Lung (tissue), 12 donors: Measurements from ENCODE around the gene HPS3. TPM values are rescaled to one million over a fixed set of nuclear protein-coding genes. Genes with fewer than 3 reads are reported as not detected.
A peak's percentile ranks its signal among the peaks of the same experiment; 100 is the strongest.
"Not testable (repeated sequence)": the region's sequence is repeated elsewhere in the genome, so short reads cannot be mapped to it uniquely, and the experiment has no call there.

Source experiments
- ATAC-seq: fragments of 200-7000 bp; cut with Tn5 transposase; one replicate; pipeline ENCODE4 v1.9.1; 2020; ENCODE audit warnings: moderate number of reproducible peaks; ENCODE audit not compliant: insufficient read depth, low FRiP score
- DNase-seq, 3 donors: peaks; one replicate each; pipeline ENCODE4 v3.0.0-alpha.2; 2013 to 2017
- H3K27ac ChIP-seq, 2 donors: one replicate each; pipeline ENCODE4 v1.5.1; 2013; ENCODE audit warnings: mild to moderate bottlenecking in 2 of 2, moderate library complexity in 2 of 2, control low read depth in 1 of 2, inconsistent platforms in 1 of 2, low read depth in 1 of 2, low read length in 1 of 2
- H3K27me3 ChIP-seq, 3 donors: one replicate each; pipeline ENCODE4 v1.5.1; 2013; ENCODE audit warnings: low read length in 2 of 3; ENCODE audit not compliant: control insufficient read depth in 3 of 3, insufficient read depth in 3 of 3
- H3K36me3 ChIP-seq, 4 donors: one replicate each; pipeline ENCODE4 v1.5.1; 2013; ENCODE audit warnings: low read length in 4 of 4, mild to moderate bottlenecking in 1 of 4, moderate library complexity in 1 of 4; ENCODE audit not compliant: control insufficient read depth in 4 of 4, insufficient read depth in 4 of 4
- H3K4me1 ChIP-seq, 5 donors: one replicate each; pipeline ENCODE4 v1.5.1; 2013; ENCODE audit warnings: low read length in 5 of 5, mild to moderate bottlenecking in 2 of 5, moderate library complexity in 1 of 5; ENCODE audit not compliant: control insufficient read depth in 5 of 5, insufficient read depth in 5 of 5
- H3K4me3 ChIP-seq: one replicate; pipeline ENCODE4 v1.5.1; 2013; ENCODE audit warnings: mild to moderate bottlenecking, control low read depth, moderate library complexity
- H3K9ac ChIP-seq, 2 donors: one replicate each; pipeline ENCODE4 v1.5.1; 2013; ENCODE audit warnings: low read length in 2 of 2, control low read depth in 1 of 2; ENCODE audit not compliant: insufficient read depth in 1 of 2
- H3K9me3 ChIP-seq, 4 donors: one replicate each; pipeline ENCODE4 v1.5.1; 2013; ENCODE audit warnings: low read length in 3 of 4, mild to moderate bottlenecking in 1 of 4, moderate library complexity in 1 of 4; ENCODE audit not compliant: control insufficient read depth in 4 of 4, insufficient read depth in 3 of 4
- CTCF ChIP-seq: IDR thresholded peaks from 2 replicates; pipeline ENCODE4 v1.5.1; 2012; ENCODE audit warnings: mild to moderate bottlenecking; ENCODE audit errors: control extremely low read depth, extremely low read depth
- WGBS, 2 donors: extraction: QIAGEN DNeasy Blood & Tissue Kit; methylation state at CpG; one replicate each; pipeline ENCODE4 v1.1.7; 2013; 5-methylcytosine and 5-hydroxymethylcytosine counted together
- polyA plus RNA-seq, 2 donors: library from polyadenylated mRNA; stranded (reverse); fragments of 200-250 nt; gene quantifications; one replicate each; pipeline ENCODE4 v1.2.1, GENCODE V29; 2013
- total RNA-seq, 2 donors: library from RNA; depleted of rRNA in 1 of 2; stranded (reverse); fragments of >200 nt in 1 of 2; gene quantifications; one replicate each; pipeline ENCODE4 v1.2.1, GENCODE V29; 2014 to 2021
- donor health status: control.
- donor health status: control.
- donor health status: Bipolar disorder and iron deficiency.
- donor health status: healthy.
- donor health status: DM: yes; HTN: yes; CAD: no.

HPS3 gene
- total and polyA plus RNA-seq, 4 donors = 9.3 to 43.7 (median 15.9) TPM

GRCh38 chr3:149188494-149188893 is 59.1 kb downstream of the HPS3 start:
- H3K9me3 ChIP-seq = no peaks in the 10 kb centered on the region
- H3K4me1 ChIP-seq = no peaks in the 10 kb centered on the region
- no peak overlapping the region for H3K9ac ChIP-seq
- DNase-seq = no peak
- no peak overlapping the region for H3K27ac ChIP-seq
- no peaks in the 10 kb centered on the region for H3K27me3 ChIP-seq
- TF ChIP-seq CTCF = no peak
- 79 to 87% methylated on average over 2 of the region's 2 CpGs for WGBS, 2 donors
- H3K4me3 ChIP-seq = no peak overlapping the region
- no peak for ATAC-seq
- H3K36me3 ChIP-seq = no peaks in the 10 kb centered on the region

- no peak overlapping the region for H3K27ac ChIP-seq
- H3K9ac ChIP-seq = no peak overlapping the region
- no peak for TF ChIP-seq CTCF
- WGBS, 2 donors = 63 to 86% methylated on average over 1 of the region's 1 CpG
- ATAC-seq (no peak), DNase-seq (no peak)
- peaks cover 0 to 6% (median 0%) of the 10 kb centered on the region in 3 donors for H3K27me3 ChIP-seq
- no peaks in the 10 kb centered on the region for H3K36me3 ChIP-seq
- no peaks in the 10 kb centered on the region for H3K9me3 ChIP-seq
- peaks cover 0 to 12% (median 0%) of the 10 kb centered on the region in 5 donors for H3K4me1 ChIP-seq
- H3K4me3 ChIP-seq = no peak overlapping the region
Measured at GRCh38 chr3:149195221-149195620, 65.8 kb downstream of the HPS3 start.

GRCh38 chr3:149196805-149197592 is 67.6 kb downstream of the HPS3 start:
- H3K27ac ChIP-seq, DNase-seq, H3K4me3 ChIP-seq, H3K27me3 ChIP-seq, H3K9me3 ChIP-seq, H3K36me3 ChIP-seq, ATAC-seq: not testable (repeated sequence)
- peaks cover 0 to 12% (median 0%) of the 10 kb centered on the region in 5 donors for H3K4me1 ChIP-seq
- peak overlapping the region in 1 of 2 donors; percentile 53 for H3K9ac ChIP-seq
- 71 to 85% methylated on average over 12 of the region's 12 CpGs for WGBS, 2 donors

- no peak for TF ChIP-seq CTCF
- ATAC-seq = no peak
- H3K4me3 ChIP-seq = no peak overlapping the region
Measured at GRCh38 chr3:149197669-149198068, 68.2 kb downstream of the HPS3 start.

More at GRCh38 chr3:149197669-149198068, 68.2 kb downstream of the HPS3 start:
- Histone ChIP-seq H3K9ac (peak overlapping the region in 1 of 2 donors; percentile 53), H3K36me3 (no peaks in the 10 kb centered on the region), H3K27me3 (peaks cover 0 to 6% (median 0%) of the 10 kb centered on the region in 3 donors), H3K4me1 (peaks cover 0 to 12% (median 0%) of the 10 kb centered on the region in 5 donors), H3K9me3 (no peaks in the 10 kb centered on the region), H3K27ac (no peak overlapping the region)
- DNase-seq = peak in 2 of 3 donors; percentile 38 to 52
- 43 to 50% methylated on average over 5 of the region's 5 CpGs for WGBS, 2 donors
